ENCODE data around the gene TRIO.

Gene TRIO

DNA sequence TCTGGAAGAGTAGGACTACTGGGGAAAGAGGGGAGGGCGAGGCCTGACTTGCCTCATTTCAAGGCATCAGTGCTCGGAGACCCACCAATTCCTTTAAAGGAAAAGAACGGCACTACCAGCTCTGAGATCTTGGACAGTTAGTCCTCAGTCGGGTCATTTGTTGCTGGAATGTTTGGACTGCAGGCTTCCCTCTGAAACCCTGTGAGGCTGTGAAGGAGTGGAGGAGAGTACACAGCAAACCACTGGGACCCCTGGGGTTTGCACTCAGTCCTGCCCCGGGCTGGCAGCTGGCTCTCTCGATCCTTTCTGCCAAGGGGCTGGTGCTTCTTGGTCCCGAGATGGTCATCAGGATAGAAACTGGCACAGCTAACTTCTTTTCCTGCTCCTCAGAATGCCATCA is 194.5 kb downstream of the TRIO start:
- DNase-seq, result no peak

DNA sequence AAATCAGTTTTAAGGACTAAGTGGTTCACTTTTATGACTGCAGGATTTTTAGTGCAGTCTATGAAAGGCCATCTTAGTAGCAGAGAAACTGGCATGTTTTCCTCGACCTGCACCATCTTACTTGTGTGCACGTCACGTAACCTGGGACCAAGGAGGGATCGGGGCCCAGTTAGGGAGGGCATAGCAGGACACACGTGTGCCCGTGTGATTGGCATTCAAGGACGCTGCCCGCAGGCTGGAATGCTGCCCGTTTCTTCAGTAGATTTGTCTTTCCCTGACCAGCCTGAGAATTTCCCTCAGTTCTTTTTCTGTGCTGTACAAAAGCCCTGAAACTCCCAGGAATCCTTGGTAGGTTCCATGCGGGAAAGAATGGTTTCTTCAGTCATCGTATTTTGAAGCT is 196.3 kb downstream of the TRIO start:
- no peak for DNase-seq

DNA sequence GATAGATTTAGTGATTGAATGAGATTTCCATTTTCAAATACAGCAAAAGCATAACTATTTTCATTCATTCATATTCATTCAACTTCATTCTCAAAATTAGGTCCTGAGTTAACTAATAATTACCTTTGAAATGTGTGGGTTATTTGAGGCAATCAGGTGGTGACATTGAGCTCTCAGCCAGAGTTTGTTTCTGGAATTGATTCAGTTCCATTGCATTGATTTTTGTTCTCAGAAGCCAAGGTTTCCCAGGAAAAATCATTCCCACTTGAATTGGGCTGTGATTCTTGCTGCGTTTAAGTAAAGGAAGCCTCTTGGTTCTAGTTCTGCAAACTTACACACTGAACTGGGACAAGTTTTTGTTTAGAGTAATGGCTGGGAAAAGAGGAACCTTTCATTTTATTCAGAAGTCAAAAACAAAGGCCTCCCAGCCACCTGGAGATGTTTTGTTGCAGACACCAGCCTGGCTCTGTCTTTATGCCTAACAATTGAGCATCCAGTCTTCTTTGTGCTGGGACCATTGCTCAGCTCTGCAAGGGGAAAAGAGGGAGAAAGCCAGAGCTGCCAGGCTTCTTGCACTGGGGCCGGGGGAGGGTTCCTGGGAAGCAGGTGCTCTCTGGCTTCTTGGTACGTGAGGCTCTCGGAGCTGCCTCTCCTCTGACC is 198.6 kb downstream of the TRIO start:
- no peak for DNase-seq

DNA sequence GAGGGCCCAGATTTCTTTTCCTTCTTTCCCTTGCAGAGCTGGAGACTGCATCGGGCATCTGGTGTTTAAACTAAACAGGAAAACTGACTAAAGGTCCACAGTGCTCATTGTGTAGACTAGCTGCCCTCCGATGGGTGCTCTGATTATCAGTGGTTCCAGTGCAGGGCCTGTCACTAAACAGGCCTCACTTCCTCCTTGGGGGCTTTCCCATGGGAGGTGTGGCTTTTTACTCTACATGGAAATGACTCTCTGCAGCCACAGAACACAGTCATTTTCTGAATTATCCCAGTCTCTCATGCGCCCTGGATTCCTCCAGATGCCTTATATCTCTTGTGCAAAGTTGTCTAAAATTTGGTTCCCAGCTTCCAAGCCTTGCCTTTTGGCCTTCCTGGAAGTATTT is 199.2 kb downstream of the TRIO start:
- DNase-seq, result no peak

DNA sequence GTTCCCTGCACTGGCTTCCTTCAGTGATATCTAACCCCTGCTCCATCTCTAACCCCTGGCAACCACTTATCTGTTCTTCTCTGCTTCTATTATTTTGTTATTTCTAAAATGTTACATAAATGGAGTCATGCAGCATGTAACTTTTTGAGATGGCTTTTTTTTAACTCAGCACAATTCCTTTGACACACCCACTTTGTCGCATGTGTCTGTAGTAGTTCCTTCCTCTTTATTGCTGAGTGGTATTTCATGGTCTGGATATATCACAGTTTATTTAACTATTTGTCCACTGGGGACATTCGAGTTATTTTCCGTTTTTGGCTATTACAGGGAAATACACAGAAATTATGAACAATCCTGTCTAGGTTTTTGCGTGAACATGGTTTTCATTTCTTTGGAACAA is 200.2 kb downstream of the TRIO start:
- no peak for DNase-seq

DNA sequence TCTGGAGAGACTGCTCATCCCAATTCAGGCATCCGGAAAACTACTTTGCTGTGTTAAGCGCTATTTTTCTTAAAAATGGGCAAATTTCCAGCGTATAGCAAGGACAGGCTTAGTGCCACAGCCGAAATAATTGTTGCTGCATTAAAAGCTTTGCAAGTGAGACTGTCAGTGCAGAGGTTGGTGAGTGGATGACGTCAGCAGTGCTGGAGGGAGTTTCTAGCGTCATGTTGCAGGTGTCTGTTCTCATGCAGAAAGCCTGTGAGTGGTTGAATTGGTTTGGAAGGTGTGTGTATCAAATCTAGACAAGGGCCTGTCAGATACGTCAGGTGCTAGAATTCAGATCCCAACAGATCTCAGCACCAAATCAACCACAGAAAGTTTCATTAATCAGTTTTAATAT is 204.4 kb downstream of the TRIO start:
- no peak for DNase-seq

DNA sequence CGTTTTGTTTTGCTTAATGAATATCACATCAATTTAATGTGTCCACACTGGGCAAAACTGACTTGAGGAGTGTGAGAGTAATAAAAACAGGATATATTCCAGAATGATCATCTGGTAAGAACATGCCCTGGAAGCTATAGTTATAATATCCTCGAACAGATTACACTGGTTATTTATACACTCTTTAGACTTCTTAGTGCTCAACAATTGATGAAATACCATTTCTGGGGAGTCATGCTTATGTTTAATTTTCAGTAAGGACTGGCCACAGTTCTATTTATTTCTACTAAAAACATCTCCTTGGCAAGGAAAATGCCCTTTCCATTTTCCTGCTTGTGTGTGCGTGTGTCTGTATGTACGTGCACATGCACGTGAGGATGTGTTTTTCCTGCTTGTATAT is 205.0 kb downstream of the TRIO start:
- no peak for DNase-seq

DNA sequence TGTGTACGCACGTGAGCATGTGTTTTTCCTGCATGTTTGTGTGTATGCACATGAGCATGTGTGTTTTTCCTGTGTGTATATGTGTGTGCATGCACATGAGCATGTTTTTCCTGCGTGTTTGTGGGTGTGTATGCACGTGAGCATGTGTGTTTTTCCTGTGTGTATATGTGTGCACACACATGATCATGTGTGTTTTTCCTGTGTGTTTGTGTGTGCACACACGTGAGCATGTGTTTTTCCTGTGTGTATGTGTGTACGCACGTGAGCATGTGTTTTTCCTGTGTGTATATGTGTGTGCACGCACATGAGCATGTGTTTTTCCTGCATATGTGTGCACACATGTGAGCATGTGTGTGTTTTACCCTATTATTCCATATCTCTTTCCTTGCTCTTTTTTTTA is 205.9 kb downstream of the TRIO start:
- DNase-seq, result no peak

DNA sequence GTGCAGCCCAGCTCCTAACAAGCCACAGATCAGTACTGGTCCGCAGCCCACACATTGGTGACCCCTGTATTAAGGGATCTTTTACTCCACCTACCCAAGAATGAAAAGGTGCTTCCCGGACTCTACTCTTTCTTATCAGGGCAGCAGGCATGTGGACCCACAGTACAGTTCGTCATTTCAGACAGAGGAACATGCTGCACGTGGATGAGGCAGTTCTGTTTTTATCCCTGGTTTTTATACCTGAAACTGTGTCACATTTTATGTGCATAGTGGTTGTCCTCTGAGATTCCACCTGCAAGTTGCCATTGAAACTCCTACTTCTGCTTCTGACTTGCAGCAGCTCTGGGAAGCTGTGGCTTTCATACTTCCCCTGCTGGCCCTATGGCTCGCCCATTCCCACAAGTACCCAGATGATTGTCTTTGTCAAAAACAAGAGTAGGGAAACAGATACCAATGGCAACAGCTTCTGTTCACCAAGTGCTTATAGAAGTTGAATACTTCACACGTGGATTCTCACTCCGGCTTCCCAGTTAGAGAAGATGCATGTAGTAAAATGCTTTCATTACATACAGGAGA is 208.0 kb downstream of the TRIO start:
- no peak for DNase-seq

DNA sequence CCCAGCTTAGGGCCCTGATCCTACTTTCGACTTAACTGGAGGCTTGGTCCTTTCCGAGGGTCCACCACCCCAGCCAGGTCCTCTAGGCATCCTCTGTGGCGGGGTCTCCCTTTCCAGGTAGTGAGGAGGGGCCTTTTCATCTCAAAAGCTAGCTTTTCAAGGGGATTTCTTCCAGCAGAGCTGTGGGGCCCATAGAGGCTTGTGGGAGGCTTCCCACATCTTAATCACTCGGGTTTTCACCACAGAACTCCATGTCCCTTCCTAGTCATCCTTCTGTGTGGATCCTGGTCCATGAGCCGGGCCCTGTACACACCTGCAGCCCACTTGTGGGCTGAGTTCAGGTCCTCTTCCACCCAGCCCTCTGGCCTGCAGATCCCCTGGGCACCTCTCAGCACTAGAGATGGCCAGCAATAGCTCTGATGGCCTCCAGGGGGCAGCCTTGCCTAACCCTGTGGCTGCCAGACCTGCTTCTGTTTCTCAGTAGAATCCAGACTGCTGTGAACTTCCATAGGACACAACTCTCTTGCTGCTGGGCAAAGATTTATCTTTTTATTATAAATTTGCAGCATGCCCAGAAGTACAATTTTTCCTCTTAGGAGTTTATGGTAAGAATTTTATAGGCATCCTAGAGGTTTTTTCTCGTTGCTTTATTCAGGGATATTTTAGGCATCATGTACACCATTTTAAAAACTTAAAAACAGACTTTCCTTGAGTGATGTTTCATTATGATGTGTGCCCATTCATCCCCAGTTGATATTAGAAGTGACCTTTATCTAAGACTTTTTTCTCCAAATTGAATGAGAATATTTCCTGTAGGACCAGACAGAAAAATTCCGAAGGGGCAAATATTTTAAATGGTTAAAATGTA is 208.9 kb downstream of the TRIO start:
- peak; percentile 62 for DNase-seq

DNA sequence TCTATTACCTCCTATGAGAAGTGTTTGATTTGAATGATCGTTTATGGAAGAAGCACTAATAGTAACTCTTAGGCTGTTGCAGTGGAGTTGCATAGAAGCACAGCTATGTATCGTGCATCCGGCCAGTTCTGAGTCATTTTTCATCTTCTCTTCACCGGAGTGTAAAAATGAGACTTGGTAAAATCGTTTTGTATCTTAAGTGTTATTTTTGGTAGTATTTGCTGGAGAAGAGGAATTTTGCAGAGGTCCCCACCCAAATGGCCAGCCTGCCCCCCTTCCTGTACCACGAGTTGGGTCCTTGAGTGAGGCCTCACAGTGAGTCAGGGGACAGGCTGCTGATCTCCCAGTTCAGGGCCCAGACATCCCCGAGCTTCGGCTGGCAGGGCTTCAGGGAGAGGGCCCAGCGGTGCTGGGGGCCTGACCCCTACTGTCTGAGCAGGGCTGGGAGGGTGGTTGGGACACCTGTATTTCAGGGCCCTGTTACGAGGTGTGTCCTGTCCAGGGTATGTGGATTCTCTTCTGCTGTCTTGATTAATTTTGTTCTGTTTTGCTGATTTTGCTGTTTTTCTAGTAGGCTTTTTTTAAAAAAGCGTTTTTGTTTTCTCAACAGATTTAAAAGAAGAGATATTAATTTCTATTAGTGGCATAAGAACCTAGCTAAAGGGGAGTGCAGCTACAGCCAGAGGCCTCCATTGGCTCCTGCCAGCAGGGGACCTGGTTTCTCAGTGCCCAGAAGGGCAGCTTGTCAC is 210.8 kb downstream of the TRIO start:
- no peak for DNase-seq

DNA sequence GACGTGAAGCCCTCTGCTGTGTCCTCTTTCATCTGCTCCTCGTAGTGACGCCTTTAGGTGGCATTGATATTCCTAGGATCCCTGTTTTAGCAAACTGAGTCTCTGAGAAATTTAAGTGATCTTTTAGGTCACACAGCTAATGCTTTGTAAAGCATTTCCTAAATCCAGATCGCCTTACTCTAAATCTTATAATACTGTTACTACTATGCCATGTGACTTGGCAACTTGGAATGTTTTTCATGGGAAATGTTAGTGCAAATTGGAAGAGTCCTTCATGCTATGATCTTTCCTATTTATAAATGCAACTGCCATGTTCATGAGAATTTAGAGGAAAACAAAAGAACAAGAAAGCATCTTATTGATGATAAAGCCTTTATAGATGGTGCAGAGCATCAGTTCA is 212.2 kb downstream of the TRIO start:
- DNase-seq, result no peak

DNA sequence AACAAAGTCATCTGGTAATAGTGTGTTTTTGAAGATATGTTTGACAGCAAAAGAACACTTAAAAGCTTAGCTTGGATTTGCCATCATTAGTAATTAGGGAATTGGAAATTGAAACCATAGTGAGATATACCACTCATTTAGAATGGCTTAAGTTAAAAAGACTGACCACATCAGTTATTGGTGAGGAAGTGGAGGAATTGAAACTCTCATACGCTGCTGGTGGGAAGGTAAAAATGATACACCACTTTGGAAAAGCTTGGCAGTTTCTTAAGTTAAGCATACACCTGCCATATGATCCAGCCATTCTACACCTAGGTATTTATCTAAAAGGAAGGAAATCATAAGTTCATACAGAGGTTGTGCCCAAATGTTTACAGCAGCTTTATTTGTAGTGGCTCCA is 213.2 kb downstream of the TRIO start:
- DNase-seq, result no peak

DNA sequence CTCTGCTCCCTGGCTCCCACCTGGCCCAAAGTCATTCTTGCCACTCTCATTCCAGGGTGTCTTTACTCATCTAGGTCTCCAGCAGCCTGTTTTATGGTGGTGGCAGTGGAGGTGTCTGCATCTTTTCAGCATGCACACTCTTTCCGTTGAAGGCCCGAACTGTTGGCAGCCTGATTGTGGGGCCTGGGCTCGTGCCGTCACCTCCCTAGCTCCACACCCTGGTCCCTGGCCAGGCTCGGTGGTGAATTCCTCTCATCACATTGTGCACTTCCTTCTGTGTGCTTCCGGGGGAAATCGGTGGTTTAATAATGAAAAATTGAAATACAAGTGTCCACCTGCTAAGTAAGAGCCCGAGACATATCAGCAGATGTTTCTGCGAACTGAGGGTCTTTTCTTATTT is 214.3 kb downstream of the TRIO start:
- DNase-seq, result no peak

DNA sequence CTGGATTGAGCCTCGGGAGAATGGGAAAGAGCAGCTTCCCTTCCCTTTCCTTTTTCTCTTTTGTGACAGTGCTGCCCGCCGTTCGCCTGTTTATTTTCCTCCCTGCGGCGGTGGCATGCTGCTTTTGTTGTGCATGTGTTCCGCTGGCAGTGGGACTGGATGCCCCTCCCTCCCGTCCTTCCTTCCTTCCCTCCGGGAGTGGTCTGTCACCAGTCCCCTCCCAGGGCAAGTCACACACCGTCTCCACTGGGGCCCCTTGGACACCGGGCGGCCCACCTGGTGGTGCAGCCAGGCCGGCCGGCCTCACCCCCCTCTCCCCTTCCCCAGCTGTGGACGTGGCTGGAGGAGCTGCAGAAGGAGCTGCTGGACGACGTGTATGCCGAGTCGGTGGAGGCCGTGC is 214.7 kb downstream of the TRIO start:
- no peak for DNase-seq

DNA sequence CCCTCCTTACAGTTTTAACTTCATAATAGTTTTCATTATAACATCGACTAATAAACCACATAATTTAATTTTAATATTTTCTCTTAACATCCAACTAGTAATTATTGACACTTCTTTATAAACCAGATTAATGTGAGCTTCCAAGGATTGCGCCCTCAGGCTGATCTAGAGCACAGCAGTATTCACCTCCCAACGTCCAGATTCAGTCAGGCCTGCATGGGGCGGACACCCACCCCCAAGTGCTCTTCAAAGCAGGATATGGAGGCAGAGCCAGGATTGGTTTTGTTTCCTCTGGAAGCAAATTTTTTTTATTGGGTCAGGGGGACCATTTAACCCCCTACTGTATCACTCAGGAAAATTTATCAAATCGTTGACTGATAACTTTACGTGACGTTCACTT is 215.4 kb downstream of the TRIO start:
- no peak for DNase-seq

DNA sequence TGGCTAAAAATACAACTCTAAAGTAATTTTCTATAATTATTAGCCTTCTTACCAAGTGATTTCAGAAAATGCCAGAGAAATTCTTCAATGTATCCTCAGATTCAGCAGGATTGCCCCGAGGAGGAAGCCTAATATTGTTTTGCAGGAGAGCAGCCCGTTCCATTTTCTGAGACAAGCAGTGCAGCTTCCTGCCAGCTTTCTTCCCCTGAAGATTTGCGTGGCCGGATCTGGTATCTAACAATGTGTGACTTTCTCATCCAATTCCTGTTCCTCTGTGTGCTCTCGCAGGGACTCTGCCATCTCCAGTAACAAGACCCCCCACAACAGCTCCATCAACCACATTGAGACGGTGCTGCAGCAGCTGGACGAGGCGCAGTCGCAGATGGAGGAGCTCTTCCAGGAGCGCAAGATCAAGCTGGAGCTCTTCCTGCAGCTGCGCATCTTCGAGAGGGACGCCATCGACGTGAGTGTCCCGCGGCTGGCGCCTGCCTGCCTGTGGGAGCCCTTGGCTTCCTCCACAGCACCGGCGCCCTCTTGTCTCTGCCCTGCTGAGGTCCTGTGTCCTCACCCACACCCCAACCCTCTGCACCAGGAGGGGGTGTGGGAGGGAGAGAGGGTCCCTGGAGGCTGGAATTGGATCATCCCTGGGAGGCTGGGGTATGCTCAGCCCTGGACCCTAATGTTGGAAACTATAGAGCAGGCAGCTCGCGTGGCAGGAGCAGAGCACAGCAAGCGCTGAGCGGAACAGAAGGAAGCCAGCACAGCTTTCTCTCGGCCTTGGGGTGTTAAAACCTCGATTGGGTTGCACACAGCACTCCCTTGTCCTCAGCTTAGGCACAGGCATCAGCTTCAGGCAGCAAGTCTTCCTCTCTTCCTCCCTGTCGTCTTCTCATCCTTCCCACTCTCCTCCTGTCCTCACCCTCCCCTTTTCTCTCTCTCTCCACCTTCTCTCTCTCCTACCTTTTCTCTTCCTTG is 216.2 kb downstream of the TRIO start:
- DNase-seq, result no peak

DNA sequence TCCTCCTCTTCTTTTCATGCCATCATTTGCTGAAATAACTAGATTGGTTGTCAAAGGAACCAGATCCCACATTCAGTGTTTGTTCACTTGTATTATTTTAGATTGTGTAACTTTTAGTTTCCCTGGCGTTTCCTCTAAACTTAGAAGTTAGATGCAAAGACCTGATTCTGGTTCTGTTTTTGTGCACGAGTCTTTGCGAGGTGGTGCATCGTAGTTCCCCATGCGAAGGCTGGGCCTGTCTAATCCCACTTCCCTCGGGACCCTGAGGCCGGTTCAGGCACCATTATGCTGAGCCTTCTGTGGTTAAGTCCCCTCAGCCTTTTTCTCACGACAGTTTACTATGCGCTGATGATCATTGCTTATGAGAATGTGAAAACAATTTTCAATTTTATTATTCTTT is 219.3 kb downstream of the TRIO start:
- DNase-seq, result no peak

DNA sequence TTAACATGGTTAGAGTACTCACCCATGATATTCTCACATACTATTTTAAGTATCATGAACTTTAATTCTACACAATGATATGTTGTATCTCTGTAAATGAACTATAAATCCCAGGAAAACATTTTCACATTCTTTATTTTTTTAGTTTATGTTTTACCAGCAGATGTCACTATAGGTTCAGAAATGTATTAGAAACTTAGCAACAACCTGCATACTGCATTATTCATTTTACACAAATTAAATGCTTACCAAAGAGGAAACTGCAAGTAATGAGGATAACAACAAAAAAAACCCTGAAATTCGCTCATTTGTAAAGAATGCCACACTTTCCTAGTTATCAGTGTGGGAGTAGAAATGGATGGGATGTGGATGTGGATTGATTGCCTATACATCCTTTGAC is 221.0 kb downstream of the TRIO start:
- peak; percentile 29 for DNase-seq

DNA sequence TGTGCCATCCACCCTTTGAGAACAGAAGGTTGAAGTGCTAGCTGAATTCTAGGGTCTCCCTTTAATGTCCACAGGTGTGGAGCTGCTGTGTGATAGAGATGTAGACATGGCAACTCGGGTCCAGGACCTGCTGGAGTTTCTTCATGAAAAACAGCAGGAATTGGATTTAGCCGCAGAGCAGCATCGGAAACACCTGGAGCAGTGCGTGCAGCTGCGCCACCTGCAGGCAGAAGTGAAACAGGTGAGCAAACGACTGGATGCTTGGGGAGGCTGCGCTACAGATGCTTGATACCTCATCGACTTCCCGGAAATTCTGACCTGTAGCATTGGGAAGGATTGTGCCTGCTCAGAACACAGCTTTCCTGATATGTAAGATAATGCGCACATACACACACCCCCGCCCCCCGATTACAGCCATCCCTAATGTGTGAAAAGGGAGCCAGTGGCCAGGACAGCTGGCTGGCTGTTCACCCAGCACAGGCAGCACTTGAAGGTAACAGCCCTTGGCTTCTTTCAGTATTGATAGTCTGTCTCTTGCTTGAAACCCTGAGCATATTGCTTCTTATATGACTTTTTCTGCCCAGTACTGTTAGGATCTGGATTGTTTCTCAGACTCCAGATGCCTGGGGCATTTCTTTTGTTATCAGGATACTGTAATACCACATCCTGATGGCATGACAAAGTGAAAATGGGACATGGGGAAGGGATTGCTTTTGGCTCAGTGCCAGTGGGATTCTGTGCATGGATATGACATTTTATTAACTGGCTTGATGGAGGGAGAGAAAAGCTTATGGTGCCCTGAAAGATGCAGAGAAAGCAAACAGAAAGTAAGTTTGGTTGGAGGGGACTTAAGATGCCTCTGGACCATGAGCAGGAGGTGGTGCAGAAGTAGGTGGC is 221.7 kb downstream of the TRIO start:
- peak; percentile 11 for DNase-seq

DNA sequence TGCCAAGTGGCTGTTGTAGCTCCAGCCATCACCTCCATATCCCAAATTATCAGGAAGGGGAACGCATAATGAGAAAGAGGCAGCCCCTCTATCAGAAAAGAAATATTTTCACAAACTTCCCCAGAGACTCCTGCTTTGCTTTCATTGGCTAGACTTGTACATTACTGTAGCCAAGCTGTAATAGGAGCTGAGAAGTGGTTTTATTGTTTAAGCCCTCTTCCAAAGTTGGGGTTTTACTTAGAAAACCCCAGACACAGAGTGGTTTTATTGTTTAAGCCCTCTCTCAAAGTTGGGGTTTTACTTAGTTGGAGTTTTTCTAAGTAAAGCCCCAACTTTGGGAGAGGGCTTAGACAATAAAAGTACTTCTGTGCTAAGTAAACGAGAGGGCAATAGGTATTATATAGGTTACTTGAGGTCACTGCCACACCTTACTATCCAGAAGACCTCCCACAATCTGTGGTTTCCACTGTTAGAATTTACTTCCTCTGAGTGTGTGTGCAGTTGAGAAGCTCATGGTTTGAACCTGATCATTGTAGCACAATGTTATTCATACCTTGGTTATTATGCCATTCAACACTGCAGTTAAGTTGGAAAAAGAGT is 222.8 kb downstream of the TRIO start:
- no peak for DNase-seq
